ENCODE measurements around the gene DLGAP1. TPM values are rescaled to one million over a fixed set of nuclear protein-coding genes. Genes with fewer than 3 reads are reported as not detected.
"Not testable (repeated sequence)": the region's sequence is repeated elsewhere in the genome, so short reads cannot be mapped to it uniquely, and the experiment has no call there.

DLGAP1 gene
- total RNA-seq, 4 donors from 2014 or later: 0.22 to 1.5 (median 0.56) TPM

- ATAC-seq: no peak
- WGBS, 2 donors (ENCODE audit: low coverage in 1 of 2): 53 to 86% methylated on average over 2 to 4 of the region's 4 CpGs
- H3K4me3 ChIP-seq: no peak overlapping the region
- H3K4me1 ChIP-seq: no peaks in the 10 kb centered on the region
- no peak for TF ChIP-seq CTCF (IDR thresholded peaks at IDR 0.05)
- no peak for TF ChIP-seq EP300 (IDR thresholded peaks at IDR 0.05)
- no peaks in the 10 kb centered on the region for H3K27me3 ChIP-seq
- H3K9me3 ChIP-seq: no peaks in the 10 kb centered on the region
- no peak overlapping the region for H3K27ac ChIP-seq
- no peaks in the 10 kb centered on the region for H3K36me3 ChIP-seq
Observed at GRCh38 chr18:3709205-3709604, 745.9 kb downstream of the DLGAP1 start.

GRCh38 chr18:3706279-3707097 lies 748.6 kb downstream of the DLGAP1 start:
- H3K4me1 ChIP-seq: peaks cover 0 to 10% (median 0%) of the 10 kb centered on the region in 3 donors
- no peaks in the 10 kb centered on the region for H3K27me3 ChIP-seq
- no peak for ATAC-seq
- no peaks in the 10 kb centered on the region for H3K36me3 ChIP-seq
- no peaks in the 10 kb centered on the region for H3K9me3 ChIP-seq
- TF ChIP-seq CTCF (IDR thresholded peaks at IDR 0.05): no peak
- no peak for TF ChIP-seq EP300 (IDR thresholded peaks at IDR 0.05)
- TF ChIP-seq POLR2A (IDR thresholded peaks at IDR 0.05): no peak
- no peak for TF ChIP-seq POLR2AphosphoS5 (IDR thresholded peaks at IDR 0.05)
- H3K4me3 ChIP-seq: no peak overlapping the region
- no peak overlapping the region for H3K27ac ChIP-seq
- WGBS, 2 donors (ENCODE audit: low coverage in 1 of 2): 86 to 93% methylated on average over 5 to 8 of the region's 9 CpGs

GRCh38 chr18:3704556-3705344 lies 750.4 kb downstream of the DLGAP1 start:
- 67 to 75% methylated on average over 3 of the region's 3 CpGs for WGBS, 2 donors (ENCODE audit: low coverage in 1 of 2)
- H3K4me1 ChIP-seq: peaks cover 0 to 10% (median 0%) of the 10 kb centered on the region in 3 donors
- no peaks in the 10 kb centered on the region for H3K36me3 ChIP-seq
- H3K9me3 ChIP-seq: no peaks in the 10 kb centered on the region
- TF ChIP-seq EP300 (IDR thresholded peaks at IDR 0.05) (no peak), POLR2AphosphoS5 (IDR thresholded peaks at IDR 0.05) (no peak), CTCF (IDR thresholded peaks at IDR 0.05) (no peak), POLR2A (IDR thresholded peaks at IDR 0.05) (no peak)
- no peaks in the 10 kb centered on the region for H3K27me3 ChIP-seq
- no peak overlapping the region for H3K4me3 ChIP-seq
- H3K27ac ChIP-seq: no peak overlapping the region
- no peak for ATAC-seq

- Histone ChIP-seq H3K4me3 (no peak overlapping the region), H3K4me1 (peaks cover 0 to 10% (median 0%) of the 10 kb centered on the region in 3 donors), H3K27me3 (no peaks in the 10 kb centered on the region), H3K27ac (no peak overlapping the region), H3K36me3 (no peaks in the 10 kb centered on the region), H3K9me3 (no peaks in the 10 kb centered on the region)
- TF ChIP-seq POLR2A (IDR thresholded peaks at IDR 0.05) (no peak), EP300 (IDR thresholded peaks at IDR 0.05) (no peak), CTCF (IDR thresholded peaks at IDR 0.05) (peak; percentile 29 to 72 (median 58)), POLR2AphosphoS5 (IDR thresholded peaks at IDR 0.05) (no peak)
- 9 to 10% methylated on average over 6 of the region's 7 CpGs for WGBS, 2 donors (ENCODE audit: low coverage in 1 of 2)
- peak; percentile 68 for ATAC-seq
Observed at GRCh38 chr18:3703732-3704176, 751.4 kb downstream of the DLGAP1 start.

GRCh38 chr18:3699707-3700567 lies 755.2 kb downstream of the DLGAP1 start:
- not testable (repeated sequence) for H3K36me3 ChIP-seq, H3K27me3 ChIP-seq, H3K9me3 ChIP-seq, ATAC-seq
- Histone ChIP-seq H3K4me1 (peaks cover 0 to 10% (median 0%) of the 10 kb centered on the region in 3 donors), H3K4me3 (peak overlapping the region in 1 of 2 donors; percentile 0), H3K27ac (peak overlapping the region in 3 of 4 donors; percentile 46 to 65 (median 48))
- WGBS, 2 donors (ENCODE audit: low coverage in 1 of 2): 50 to 70% methylated on average over 1 to 7 of the region's 16 CpGs

GRCh38 chr18:3694030-3694778 lies 760.9 kb downstream of the DLGAP1 start:
- H3K4me1 ChIP-seq, ATAC-seq: not testable (repeated sequence)

More at GRCh38 chr18:3694030-3694778, 760.9 kb downstream of the DLGAP1 start:
- H3K36me3 ChIP-seq, H3K4me3 ChIP-seq, H3K27ac ChIP-seq, H3K9me3 ChIP-seq, H3K27me3 ChIP-seq: not testable (repeated sequence)
- WGBS, 2 donors (ENCODE audit: low coverage in 1 of 2): 80 to 97% methylated on average over 3 to 4 of the region's 5 CpGs

All from gastroesophageal sphincter (tissue), 4 donors.